Occipital lobe (tissue), 3 donors: Measurements from ENCODE around the gene ARL6IP4. TPM values are rescaled to one million over a fixed set of nuclear protein-coding genes. Genes with fewer than 3 reads are reported as not detected.
"Not testable (repeated sequence)": the region's sequence is repeated elsewhere in the genome, so short reads cannot be mapped to it uniquely, and the experiment has no call there.

Source experiments
- DNase-seq: peaks from one replicate; lab custom pipeline; 2025; lab: John Stamatoyannopoulos, UW
- small RNA-seq: library from RNA; depleted of rRNA; stranded (forward); fragments of <200 nt; gene quantifications from one replicate; pipeline ENCODE3, GENCODE V24; 2014
- total RNA-seq: library from RNA; depleted of rRNA; stranded (reverse); fragments of >200 nt; gene quantifications from one replicate; pipeline ENCODE4 v1.2.3, GENCODE V29; 2014

Gene ARL6IP4
- total RNA-seq, 1 donor from 2014 or later, result 26.7 TPM

DNA sequence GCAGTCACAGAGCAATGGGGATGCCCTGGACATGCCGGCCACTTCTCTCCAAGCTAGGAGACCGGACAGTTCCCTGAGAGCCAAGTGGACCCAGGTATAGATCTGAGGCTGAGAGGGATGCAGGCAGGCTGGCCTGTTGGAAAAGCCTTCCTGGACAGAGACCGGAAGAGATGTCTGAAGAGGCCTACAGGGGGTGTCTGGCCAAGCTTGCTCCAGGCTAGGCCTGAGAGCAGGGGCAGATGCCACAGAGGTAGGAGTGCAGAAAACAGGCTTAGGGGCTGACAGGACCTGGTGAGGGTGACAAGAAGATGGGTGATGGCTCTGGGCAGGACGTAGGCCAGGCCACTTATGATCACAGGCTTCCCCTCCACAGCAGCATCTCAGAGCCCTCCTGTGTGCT is 30.2 kb downstream of the ARL6IP4 start:
- DNase-seq, result no peak

DNA sequence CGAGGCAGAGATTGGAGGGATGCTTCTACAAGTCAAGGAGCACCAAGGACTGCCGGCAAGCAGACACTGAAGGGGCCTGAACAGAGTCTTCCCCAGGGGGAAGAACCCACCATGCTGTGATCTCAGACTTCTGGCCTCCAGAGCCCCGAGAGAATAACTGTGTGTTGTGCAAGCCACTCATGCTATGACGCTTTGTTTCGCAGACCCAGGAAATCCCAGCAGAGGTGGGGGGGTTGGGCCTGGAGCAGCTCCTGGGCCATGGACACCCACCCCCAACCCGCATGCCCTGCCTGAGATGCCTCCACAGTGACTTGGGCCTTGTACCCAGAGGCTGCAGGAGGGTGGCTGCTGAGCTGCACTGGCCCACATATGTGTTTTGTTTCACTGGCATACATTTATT is 31.2 kb downstream of the ARL6IP4 start:
- no peak for DNase-seq

DNA sequence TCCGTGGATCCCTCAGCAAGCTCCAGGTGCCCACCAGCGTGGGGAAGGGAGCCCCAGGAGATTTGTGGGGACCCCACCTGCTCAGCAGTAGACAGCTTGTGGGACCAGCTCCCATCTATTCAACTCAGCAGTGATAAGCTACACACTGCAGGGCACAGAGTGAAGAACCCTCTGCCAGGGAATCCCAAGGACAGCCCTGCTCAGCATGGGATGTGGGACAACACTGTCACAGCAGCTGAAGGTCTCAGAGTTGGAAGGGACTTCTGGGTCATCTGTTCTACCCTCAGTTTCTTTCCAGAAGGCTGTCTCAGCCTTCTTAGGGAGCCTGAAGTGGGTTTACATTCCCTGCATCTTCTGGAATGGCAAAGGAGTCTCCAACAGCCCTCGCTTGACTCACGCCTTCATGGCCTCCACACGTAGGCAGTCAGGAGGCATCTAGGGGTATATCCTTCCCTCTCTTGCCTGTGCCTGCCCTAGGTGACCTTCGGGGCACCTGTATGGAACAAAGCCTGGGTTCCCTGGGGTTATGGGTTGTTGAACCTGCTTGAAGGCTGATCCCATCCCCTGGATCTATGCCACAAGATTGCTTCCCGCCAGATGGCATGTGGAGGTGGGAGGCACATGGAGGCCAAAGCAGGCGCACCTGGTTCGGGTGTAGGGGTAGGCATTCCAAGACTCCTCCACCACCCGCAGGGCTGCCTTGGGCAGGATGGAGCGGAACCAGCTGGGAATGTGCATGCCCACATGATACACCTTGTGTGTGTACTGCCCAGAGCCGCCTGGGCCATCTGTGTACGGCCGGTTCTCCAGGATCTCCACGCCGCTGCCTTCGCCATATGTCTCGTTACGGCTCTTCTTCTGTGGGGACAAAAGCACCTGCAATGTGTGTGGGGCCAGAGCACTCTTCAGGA is 33.0 kb downstream of the ARL6IP4 start:
- DNase-seq, result no peak

DNA sequence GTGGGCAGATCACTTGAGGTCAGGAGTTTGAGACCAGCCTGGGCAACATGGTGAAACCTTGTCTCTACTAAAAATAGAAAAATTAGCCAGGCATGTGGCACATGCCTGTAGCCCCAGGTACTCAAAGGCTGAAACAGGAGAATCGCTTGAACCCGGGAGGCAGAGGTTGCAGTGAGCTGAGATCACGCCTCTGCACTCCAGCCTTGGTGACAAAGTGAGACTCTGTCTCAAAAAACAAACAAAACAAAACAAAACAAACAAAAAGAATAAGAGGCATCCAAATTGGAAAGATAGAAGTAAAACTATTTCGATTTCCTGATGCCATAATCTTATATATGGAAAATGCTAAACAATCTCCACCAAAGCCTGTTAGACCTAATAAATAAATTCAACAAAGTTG is 34.0 kb downstream of the ARL6IP4 start:
- DNase-seq, result not testable (repeated sequence)

DNA sequence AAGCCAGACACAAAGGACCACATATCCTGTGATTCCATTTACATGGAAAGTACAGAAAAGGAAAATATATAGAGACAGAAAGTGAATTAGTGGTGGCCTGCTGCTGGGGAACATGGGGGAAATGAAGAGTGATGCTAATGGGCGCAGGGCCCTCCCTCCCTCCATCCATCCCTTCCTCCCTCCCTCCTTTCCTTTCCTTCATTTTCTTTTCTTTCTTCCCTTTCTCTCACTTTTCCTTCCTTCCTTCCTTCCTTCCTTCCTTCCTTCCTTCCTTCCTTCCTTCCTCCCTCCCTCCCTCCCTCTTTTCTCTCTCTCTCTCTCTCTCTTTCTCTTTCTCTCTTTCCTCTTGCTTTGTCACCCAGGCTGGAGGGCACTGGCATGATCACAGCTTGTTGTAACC is 37.3 kb downstream of the ARL6IP4 start:
- no peak for DNase-seq

DNA sequence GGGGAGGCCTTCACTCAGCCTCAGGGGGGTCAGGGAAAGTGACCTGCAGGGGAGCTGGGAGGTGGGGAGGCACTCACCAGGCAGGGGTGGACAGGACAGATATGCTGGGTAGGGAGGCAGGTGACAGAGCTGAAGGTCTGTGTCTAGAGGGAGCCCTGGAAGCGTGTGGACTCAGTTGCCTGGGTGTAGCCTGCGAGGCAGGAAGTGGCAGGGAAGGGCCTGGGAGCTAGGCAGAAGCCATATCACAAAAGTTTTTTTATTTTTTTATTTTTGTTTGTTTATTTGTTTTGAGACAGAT is 39.3 kb downstream of the ARL6IP4 start:
- DNase-seq, result no peak

DNA sequence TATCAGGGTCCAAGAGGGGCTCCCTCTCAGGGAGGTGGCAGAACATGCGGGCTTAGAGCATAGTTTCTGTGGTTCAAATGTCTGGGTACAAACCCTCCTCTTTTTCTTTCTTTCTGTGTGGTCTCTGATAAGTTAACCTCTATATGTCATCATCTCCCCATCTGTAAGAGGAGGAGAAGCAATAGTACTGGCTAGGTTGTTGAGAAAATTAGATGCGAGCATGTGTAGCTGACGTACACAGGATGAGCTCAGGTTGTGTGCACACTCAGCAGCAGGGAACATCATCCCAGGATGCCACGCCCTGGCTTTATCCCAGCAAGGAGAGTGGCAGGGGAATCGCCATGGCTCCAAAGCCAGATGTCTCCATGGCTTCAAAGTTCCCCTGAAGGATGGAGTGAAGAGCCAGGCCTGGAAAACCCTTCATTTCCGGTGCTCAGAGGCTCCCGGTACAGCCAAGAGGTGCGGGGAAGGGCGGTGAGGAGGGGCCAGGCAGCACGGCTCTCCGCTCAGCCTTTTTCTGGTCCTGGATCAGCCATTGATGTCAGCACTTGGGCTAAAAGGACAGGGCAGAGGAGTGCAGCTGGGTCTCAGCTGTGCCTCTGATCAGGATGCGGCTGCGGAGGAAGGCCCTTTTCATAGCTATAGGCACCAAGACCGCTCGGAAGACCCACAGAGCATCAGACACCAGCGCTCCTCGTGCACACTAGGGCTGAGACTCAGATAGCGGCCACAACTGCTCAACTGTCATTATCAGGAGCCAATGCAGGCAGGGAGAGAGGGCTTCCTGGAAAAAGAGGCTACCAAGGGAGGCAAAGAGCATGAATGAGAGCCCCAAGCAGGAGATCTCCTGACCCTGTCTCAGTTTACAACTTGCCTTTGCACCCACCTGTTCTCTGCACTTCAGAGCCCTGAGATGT is 41.5 kb downstream of the ARL6IP4 start:
- no peak for DNase-seq

DNA sequence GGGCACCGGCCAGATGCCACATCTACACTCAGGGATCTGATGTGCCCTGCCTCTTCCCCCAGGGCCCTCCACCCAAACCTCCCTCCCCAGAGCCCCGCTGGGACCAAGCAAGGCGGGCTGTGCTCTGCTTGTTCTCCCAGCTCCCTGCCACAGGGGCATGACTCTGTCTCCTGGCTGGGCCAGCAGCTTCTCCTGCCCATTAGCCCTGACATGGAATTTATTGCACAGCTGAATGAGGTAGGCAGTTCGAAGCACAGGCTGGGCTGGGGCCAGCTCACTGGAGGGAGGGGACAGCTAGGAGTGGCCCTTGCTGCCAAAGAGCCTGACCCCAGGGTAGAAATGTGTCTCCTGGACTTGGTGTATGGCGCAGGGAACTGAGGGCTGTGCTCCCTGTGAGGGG is 42.4 kb downstream of the ARL6IP4 start:
- DNase-seq, result no peak

DNA sequence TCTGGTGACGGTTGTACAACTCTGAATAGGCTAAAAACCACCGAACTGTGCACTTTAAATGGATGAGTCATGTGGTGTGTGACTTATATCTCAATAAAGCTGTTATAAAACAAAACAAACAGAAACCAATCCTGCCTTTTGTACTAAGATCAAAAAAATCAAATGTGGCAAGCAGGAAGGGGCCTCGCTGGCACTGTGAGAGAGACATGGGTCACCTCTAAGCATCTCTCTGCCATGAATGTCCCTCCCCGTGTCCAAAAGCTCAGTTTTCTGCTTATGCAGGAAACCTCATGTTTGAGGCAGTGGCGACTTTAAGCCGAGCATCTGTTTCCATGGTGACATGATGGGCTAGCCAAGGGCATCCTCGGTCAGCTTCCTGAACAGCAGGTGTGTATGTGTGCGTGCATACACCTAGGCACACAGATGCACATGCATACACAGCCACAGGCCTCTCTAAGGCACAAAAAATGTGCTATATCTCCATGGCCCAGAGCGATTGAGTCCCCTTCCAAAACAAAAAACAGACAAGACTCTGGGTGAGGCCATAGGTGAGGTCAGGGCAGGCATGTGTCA is 44.4 kb downstream of the ARL6IP4 start:
- DNase-seq, result no peak

DNA sequence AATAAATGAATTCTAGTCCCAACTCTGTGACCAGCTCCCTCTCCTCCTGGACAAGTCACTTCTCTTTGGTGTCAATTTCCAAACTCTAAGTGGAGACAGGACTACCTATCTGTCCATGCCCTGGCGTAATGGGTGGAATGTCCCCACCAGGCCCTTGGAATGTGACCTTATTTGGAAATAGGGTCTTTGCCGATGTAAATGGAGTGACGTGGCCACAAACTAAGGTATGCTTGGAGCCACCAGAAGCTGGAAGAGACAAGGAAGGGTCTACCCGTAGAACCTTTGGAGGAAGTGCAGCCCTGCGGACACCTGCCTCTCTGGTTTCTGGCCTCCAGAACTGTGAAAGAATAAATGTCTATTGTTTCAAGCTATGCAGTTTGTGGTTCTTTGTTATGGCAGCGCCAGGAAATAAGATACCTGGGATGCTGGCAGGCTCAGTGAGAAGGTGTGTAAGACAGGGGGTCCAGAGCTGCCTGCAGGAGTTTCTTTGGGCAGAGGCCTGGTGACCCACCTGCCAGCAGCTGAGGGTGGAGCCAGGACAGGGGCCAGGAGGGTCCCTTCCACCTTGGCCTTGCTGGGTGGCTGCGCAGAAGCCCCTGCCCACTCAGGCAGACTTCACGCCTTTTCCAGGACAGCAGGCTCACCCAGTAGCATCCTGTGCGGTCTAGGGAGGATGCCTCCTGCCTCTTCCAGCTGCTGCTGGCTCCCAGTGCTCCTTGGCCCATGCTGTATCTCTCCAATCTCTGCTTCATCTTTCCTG is 45.8 kb downstream of the ARL6IP4 start:
- DNase-seq, result no peak

DNA sequence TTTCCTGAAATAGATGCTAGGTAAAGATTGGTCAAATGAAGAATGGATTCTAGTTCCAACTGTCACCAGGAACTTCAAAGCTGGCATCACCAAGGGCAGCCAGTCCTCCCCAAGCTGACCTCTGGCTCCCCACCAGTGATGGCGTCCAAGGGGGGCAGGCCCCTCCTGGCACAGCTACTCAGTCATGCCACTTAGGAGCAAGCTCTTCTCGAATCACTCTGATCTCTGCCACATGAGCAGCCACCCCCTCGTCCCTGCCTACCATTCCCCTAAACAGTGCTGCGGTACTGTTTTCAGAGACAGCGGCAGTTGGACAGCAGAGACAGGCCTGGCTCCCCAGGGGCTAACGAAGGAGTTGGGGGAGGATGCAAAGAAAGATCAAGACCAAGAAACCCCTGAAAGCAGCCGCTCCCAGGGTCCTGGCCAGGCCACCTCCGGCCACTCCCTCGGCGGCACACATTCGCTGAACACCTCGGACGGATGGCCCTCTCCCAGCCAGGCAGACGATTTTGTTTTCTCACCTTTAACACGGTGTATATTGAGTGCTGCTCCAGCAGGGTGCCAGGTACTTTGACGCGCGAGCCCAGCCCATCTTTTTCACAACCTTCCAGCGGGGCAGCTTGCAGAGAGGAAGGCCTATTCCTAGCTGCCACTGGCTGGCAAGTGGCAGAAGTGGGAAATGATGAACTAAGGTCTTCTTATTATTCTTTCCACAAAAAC is 47.4 kb downstream of the ARL6IP4 start:
- no peak for DNase-seq

DNA sequence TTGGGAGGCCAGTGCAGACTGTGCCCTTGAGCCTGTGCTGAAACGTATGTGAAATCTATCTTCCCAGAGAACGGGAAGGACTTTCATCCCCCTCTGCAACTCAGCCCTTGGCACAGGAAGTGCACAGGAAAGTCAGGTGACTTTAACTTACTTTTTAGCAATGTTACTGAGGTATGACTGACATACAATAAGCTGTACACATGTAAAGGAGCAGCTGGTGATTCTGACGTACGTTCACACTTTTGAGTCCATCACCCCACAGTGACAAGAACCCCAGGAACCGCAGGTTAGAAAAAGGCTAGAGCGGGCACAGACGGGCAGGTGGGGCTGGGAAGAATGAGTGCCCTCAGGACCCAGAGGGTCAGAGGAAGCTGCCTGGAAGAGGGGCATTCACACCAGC is 48.0 kb downstream of the ARL6IP4 start:
- DNase-seq, result no peak

DNA sequence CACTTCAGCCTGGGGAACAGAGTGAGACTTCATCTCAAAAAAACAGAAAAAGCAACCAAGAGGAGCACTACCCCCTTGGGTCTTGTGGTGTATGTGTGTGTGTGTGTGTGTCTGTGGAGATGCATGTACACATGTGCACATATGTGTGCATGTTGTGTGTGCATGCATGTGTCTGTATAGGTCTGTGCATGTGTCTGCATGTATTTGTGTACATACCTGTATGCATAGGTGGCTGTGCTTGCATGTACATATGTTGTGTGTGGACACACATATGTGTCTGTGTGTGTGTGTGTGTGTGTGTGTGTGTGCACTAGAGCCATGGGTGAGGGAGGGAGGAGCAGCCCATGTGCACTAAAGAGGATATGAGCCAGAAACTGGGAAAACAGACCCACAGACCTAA is 49.1 kb downstream of the ARL6IP4 start:
- no peak for DNase-seq

DNA sequence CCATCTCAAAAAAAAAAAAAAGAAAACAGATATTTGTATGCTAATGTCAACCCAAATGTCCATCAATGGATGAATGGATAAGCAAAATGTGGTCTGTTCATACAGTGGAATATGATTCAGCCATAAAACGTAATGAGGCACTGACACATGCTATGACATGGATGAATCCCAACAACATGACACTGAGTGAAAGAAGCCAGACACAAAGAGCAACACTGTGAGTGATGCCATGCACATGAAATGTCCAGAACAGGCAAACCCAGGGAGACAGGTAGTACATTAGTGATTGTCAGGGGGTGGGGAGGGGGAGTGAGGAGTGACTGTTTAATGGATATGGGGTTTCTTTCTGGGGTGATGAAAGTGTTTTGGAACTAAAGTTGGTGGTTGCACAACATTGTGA is 50.2 kb downstream of the ARL6IP4 start:
- no peak for DNase-seq

DNA sequence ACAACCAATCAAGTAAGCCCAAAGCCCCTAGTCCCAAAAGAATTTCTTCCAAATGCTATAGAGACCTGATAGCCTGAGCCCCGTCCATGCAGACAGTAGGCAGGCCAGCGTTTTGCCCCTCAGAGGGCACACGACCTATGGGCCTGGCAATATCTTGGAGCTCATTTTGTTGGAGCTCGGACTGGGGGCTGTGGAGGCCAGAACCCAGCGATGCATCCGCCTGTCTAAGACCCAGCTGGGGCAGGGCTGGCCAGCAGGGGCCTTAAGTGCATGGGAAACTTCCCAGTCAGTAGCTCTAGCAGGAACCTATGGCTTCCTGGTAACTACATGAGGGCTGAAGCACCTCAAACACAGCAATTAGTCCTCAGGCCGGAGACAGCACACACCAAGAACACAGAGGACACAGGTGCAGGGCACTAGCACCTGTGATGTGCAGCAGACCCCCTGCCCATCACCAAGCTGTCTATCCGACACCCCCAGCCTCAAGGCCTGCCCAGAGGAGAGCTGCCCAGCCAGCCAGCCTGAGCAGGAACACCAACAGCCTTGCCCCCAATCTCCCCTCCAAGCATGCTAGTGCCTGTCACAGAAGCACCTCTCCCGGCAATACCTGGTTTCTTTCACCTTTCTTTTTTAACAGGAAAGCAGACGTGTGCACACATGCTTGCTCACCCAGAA is 50.8 kb downstream of the ARL6IP4 start:
- DNase-seq, result no peak

Small RNAs within 50 kb of the gene (small RNA-seq; reads per million reads assigned to genes)
- gene ARL6IP4 (not detected), gene MIR4304 (not detected)

Other genes with a start within 250 kb of the ARL6IP4 start
- gene HCAR1, start 249.8 kb upstream of the ARL6IP4 start, total RNA-seq, result 0.78 TPM
- gene DENR, start 227.9 kb upstream of the ARL6IP4 start, total RNA-seq, result 46.6 TPM
- gene CCDC62, start 206.1 kb upstream of the ARL6IP4 start, total RNA-seq, result 9.4 TPM
- 70.0 TPM for gene HIP1R, start 145.2 kb upstream of the ARL6IP4 start, total RNA-seq
- gene VPS37B, start 84.6 kb upstream of the ARL6IP4 start, total RNA-seq, result 15.3 TPM
- gene ABCB9, start 14.2 kb upstream of the ARL6IP4 start, total RNA-seq, result 21.2 TPM
- gene OGFOD2, start 5.4 kb upstream of the ARL6IP4 start, total RNA-seq, result 3.3 TPM
- 9.0 TPM for gene PITPNM2, start 170.4 kb downstream of the ARL6IP4 start, total RNA-seq